Measurements from ENCODE around the gene PLOD1.
A peak's percentile ranks its signal among the peaks of the same experiment; 100 is the strongest.

Gene PLOD1

DNA sequence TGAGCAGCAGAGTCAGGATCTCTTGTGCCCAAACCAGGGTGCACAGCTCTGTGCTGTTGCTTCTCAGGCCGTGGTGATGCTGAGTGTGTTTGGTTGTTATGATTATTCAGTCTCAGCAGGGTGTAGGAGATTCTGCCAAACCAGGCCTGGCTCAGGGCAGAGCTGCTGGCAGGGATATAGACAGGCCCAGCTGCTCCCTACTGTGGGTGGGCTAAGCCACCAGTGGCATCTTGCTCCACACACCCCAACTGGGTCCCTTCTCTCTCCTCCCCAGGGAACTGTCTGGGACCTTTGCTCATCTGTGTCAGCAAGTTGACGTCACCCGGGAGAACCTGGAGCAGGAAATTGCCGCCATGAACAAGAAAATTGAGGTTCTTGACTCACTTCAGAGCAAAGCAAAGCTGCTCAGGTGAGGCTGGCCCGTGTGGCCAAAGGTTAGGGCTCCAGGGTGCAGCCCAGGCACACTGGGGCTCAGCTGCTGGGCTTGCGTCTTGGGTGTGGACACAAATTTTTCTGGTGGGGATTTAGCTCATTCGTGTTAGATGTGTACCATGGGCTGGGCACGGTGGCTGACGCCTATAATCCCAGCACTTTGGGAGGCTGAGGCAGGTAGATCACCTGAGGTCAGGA is 74.9 kb downstream of the PLOD1 start:
- DNase-seq = no peak

DNA sequence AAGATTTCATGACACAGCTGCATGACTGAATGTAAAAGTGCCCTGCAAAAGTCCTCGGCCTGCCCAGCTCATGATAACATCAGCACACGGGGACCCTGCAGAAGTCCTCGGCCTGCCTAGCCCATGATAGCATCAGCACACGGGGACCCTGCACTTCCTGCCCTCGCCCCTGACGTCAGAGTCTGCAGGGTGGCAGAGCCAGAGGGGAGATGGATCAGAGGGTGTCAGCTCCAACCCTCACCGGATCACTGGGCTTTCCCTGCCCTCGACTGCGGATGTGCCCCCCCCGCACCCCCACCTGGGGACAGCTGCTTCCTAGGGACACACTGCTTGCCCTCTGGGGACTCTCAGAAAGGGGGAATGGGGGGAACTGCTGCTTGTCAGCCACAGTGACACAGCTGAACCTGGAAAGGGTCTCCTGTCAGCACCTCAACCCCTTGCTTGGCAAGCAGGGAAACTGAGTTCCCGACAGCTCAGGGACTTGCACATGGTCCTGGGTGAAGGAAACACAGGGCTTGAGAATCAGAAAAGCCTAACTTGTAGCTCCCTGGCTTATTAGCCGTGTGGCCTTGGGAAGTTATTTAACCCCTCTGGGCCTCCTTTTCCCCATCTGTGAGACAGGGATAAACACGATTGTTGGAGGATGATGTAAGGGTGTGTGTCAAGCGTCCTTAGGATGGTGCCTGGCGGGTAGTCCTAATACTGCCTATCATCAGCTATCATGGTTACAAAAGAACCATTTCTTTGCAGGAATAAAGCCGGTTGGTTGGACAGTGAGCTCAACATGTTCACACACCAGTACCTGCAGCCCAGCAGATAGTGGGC is 76.4 kb downstream of the PLOD1 start:
- no peak for DNase-seq

DNA sequence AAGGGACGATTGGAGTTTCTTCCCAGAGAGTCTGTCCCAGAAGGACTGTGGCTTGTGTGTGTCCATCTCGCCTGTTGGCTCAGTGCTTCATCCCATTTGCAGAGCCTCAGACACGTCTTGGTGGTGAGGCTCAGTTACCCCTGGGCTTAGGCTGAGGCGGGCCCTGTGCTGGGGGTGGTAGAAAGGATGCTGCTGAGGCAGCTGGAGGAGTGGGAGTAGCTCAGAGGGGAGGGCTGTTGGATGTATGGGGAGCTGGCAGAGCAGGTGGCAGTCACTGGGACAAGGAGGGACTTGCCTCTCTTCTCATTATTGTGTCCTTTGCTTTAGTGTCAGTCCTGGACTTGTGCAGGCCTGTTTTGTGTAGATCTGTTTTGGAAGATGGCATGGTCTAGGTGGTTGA is 77.5 kb downstream of the PLOD1 start:
- no peak for DNase-seq

DNA sequence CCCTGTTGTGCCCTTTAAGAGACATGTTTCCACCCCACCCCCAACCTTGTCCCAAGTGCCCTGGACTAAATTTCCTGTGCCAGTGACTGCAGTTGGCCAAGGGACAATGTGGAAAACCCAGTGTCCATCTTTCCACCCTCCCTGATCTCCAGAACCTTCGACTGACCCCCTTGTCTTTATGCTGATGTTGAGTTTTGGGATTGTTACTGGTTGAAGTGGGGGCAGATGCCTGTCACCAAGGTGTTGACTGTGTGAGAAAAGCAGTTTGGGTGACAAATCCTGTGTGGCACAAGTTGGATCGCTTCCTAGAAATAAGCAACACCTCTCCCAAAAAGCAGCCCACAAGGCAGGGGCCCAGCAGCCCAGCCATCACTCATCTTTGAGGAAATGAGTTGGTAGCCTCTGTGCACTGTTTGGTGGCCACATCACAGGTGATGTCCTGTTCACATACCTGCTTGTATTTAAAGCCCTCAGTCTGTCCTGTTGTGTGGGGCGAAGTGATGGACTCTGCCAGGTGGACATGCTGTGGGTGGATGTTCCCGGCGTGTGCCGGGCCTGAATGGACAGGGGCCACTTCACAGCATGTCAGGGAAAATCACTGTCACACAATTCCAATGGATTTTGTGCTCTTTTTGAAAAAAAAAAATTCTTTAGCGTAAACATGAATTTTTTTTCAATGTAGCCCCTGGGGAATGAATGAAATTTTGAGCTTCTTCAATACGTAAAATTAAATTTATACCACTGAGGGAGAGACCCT is 78.2 kb downstream of the PLOD1 start:
- DNase-seq = no peak

DNA sequence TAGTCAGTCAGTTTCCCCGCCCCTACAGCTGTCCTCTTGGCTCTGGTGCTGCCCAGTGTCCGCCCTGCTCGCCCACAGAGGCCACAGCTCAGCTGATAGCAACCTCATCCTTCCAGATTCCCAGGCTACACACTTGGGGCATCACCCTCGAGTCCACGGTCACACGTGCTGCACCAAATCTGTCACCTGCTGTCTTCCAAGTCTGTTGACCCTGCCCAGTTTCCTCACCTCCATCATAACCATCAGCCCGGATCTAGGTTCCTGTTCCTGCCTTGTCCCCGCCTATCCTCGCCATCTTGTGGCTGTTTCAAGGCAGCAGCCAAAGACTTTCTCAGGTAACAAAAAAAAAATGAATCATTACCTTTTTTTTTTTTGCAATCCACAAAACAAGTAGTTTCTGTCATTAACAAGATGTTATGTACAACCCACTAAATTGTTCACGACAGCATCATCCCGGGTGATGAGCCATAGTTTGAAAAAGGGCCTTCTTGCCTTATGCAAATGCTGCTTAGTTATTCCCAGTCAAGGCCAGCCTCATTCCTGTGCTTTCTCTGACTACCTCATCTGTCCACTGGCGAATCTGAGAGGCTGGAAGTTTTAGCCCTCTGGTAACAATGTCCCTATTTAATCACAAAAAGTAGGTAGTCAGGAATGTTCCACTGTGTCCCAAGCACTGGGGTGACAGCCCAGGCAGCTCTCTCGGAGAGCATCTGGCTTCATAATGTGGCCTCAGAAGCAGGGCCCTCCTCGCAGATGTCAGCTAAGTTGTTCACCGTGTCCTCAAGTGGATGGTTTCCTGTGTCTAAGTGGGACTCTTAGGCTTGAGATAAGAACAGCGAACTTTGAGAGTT is 79.8 kb downstream of the PLOD1 start:
- DNase-seq = no peak

DNA sequence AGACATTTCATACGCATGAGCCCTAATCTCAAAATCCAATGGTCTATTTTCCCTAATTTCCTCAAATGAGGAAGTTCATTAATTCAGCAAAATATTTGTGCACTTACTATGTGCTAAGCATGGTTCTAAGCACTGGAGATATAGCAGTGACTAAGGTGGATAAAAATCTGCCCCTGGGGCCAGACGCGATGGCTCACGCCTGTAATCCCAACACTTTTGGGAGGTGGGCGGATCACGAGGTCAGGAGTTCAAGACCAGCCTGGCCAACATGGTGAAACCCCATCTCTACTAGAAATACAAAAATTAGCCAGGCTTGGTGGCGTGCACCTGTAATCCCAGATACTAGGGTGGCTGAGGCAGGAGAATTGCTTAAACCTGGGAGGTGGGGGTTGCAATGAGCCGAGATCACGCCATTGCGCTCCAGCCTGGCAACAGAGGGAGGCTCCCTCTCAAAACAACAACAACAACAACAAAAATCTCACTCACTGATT is 80.5 kb downstream of the PLOD1 start:
- DNase-seq = no peak

DNA sequence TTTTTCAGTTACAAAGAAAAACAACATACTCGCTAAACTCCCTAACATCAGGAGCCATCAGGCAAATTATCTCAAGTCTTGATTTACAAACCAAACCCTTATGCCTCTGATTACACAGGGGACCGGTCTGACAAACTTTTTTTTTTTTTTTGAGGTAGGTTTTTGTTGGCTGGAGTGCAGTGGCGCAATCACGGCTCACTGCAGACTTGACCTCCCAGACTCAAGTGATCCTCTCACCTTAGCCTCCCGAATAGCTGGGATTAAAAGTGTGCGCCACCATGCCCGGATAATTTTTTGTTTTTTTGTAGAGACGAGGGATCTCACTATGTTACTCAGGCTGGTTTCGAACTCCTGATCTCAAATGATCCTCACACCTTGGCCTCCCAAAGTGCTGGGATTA is 81.0 kb downstream of the PLOD1 start:
- no peak for DNase-seq

DNA sequence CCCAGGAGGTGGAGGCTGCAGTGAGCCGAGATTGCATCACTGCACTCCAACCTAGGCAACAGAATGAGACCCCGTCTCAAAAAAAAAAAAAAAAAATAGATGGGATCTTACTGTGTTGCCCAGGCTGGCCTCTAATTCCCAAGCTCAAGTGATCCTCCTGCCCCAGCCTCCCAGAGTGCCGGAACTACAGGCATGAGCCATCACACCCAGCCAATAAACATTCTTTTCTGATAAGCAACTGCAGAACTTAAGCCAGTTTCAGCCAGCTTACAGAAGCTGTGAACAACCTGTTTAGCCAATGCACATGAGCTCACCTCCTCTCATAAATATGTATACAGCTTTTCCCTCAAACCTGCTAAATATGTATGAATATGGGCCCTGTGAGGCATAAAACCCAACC is 81.7 kb downstream of the PLOD1 start:
- DNase-seq = no peak

DNA sequence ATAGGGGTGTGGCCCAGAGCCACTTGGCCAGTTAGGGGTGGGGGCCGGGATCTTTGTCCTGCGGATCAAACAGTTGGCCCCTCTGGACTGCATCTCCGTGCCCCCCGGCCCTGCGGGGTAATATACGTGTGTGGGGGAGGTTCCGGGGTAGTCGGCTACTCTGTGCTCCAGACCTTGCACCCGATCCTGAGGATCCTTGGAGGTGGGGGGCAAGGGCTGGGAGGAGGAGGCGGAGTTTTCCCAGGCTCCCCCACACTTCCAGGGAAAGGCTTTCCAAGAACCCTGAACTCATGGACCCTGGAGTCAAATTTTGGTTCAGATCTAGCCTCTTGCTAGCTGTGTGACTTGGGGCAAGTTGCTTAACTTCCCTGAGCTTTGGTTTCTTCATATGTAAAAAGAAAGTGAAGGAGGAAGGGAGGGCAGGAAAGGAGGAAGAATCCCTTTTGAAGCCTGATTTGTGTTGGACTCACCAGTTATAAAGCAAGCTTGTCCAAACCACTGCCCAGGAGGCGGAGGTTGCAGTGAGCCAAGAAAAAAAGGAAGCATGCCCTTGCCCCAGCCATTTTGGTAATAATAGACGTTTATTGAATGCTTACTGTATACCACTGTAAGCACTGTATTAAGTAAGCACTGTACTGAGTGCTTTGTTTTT is 85.5 kb downstream of the PLOD1 start:
- peak; percentile 95 for DNase-seq

DNA sequence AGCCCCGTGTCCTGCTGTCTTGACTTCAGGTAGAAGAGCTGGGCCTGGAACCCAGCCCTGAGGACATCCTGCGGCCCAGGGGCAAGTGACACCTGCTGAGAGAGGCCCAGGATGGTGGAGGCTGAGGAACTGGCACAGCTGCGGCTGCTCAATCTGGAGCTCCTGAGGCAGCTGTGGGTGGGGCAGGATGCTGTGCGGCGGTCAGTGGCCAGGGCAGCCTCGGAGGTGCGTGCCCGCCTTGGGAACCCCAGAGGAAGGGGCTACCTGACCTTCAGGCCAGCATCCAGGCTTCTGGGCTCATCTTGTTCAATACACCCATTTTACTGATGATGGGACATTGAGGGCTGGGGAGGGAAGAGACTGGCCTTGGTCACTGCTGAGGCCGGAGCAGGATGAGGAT is 87.1 kb downstream of the PLOD1 start:
- no peak for DNase-seq

DNA sequence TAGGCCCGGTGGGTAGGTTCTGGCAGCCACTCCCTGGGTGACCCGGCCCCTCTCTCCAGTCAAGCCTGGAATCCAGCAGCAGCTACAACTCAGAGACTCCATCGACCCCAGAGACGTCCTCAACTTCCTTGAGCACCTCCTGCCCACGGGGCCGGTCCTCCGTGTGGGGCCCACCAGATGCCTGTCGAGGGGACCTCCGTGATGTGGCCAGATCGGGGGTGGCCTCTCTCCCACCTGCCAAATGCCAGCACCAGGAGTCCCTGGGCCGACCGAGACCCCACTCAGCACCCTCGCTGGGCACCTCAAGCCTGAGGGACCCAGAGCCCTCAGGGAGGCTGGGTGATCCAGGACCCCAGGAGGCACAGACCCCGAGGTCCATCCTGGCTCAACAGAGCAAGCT is 87.5 kb downstream of the PLOD1 start:
- no peak for DNase-seq

All from inflammatory macrophage treated with lipopolysaccharide for 4 hours (primary cell).